DMS53 (cell line): ENCODE results near the gene GCKR.

Experiments used
- DNase-seq: peaks from one replicate; lab custom pipeline; 2025; lab: John Stamatoyannopoulos, UW

GCKR gene

GRCh38 chr2:27496357-27497287 lies at the start of gene GCKR:
GCKR (plus strand) TSS chr2:27496839; CDS start chr2:27496905, 66 bp downstream.
- no peak for DNase-seq

- DNase-seq = no peak
These were observed 48.3 kb upstream of the GCKR start for GRCh38 chr2:27448381-27448780.

- no peak for DNase-seq
These were observed 45.5 kb upstream of the GCKR start for GRCh38 chr2:27451095-27451494.

- DNase-seq = no peak
These were observed 42.7 kb upstream of the GCKR start for GRCh38 chr2:27453968-27454367.

- DNase-seq = no peak
These were observed 35.5 kb upstream of the GCKR start for GRCh38 chr2:27461118-27461517.

GRCh38 chr2:27464443-27464842 lies 32.2 kb upstream of the GCKR start:
- no peak for DNase-seq

- DNase-seq = peak; percentile 9
These were observed 24.7 kb upstream of the GCKR start for GRCh38 chr2:27471961-27472360.

GRCh38 chr2:27485496-27485895 lies 11.1 kb upstream of the GCKR start:
- DNase-seq = no peak

- peak; percentile 81 for DNase-seq
These were observed 7.5 kb upstream of the GCKR start for GRCh38 chr2:27489118-27489497.

- DNase-seq = peak; percentile 99
These were observed 6.9 kb upstream of the GCKR start, which contains the start of gene IFT172 for GRCh38 chr2:27489498-27490397. IFT172 (minus strand) TSS chr2:27489743; CDS start chr2:27489653, 90 bp downstream.

- DNase-seq = no peak
These were observed 4.1 kb upstream of the GCKR start for GRCh38 chr2:27492557-27492956.

- DNase-seq = no peak
These were observed 2.7 kb upstream of the GCKR start for GRCh38 chr2:27493948-27494283.

- peak; percentile 39 for DNase-seq
These were observed 2.2 kb upstream of the GCKR start for GRCh38 chr2:27494284-27494943.

GRCh38 chr2:27494944-27495554 lies 1.6 kb upstream of the GCKR start, which contains the start of gene FNDC4:
FNDC4 (minus strand) TSS chr2:27495200; CDS start chr2:27494679, 521 bp downstream.
- peak; percentile 48 for DNase-seq

GRCh38 chr2:27495840-27496356 lies 741 bp upstream of the GCKR start:
- DNase-seq = peak; percentile 23

- DNase-seq = no peak
These were observed 619 bp downstream of the GCKR start for GRCh38 chr2:27497288-27497627.

- no peak for DNase-seq
These were observed 2.3 kb downstream of the GCKR start for GRCh38 chr2:27498975-27499374.

- peak; percentile 67 for DNase-seq
These were observed 4.4 kb downstream of the GCKR start for GRCh38 chr2:27501042-27501441.

GRCh38 chr2:27502142-27502541 lies 5.5 kb downstream of the GCKR start:
- DNase-seq = no peak

- DNase-seq = no peak
These were observed 9.9 kb downstream of the GCKR start for GRCh38 chr2:27506587-27506986.

GRCh38 chr2:27507293-27507692 lies 10.7 kb downstream of the GCKR start:
- no peak for DNase-seq

- peak; percentile 21 for DNase-seq
These were observed 12.7 kb downstream of the GCKR start for GRCh38 chr2:27509326-27509725.
